H1 (cell line): Measurements from ENCODE around the gene TRAPPC2B. TPM values are rescaled to one million over a fixed set of nuclear protein-coding genes. Genes with fewer than 3 reads are reported as not detected.

Source experiments
- CTCF ChIA-PET: fragments of 300-600 bp; sonication (Branson Sonifier 250); formaldehyde crosslinking; loops from one replicate; lab custom pipeline; 2021; ENCODE audit not compliant: partially characterized antibody; lab: Charles Lee
- POLR2A ChIA-PET: fragments of 300-600 bp; sonication (Branson Sonifier 250); formaldehyde crosslinking; loops from one replicate; lab custom pipeline; 2021; ENCODE audit warnings: inconsistent platforms; ENCODE audit not compliant: partially characterized antibody; lab: Charles Lee
- DNase-seq, 2 experiments: peaks; one replicate each; pipeline versions ENCODE4 v3.0.0 to v3.0.0-alpha.2; 2010 to 2022; ENCODE audit warnings: low spot score in 2 of 2, low read depth in 1 of 2, mixed read lengths in 1 of 2
- FAIRE-seq: peaks from 2 replicates; lab custom pipeline; 2011; peaks lifted over from hg19 to GRCh38; lab: Jason Lieb, UNC
- H2AFZ ChIP-seq: 2 replicates; pipeline ENCODE4 v1.8.1; 2012; ENCODE audit warnings: low read length, inconsistent platforms
- H2AK5ac ChIP-seq: 2 replicates; pipeline ENCODE4 v1.6.1; 2013; ENCODE audit warnings: low read depth, low read length
- H2BK120ac ChIP-seq: replicated peaks from 2 replicates; pipeline ENCODE3; 2013; ENCODE audit warnings: low read depth, low read length, inconsistent platforms
- H2BK12ac ChIP-seq: 2 replicates; pipeline ENCODE4 v1.6.1; 2013; ENCODE audit warnings: low read depth, low read length
- H2BK15ac ChIP-seq: 2 replicates; pipeline ENCODE4 v1.6.1; 2013; ENCODE audit warnings: low read length
- H2BK20ac ChIP-seq: 2 replicates; pipeline ENCODE4 v1.6.1; 2013; ENCODE audit warnings: low read length
- H2BK5ac ChIP-seq: 2 replicates; pipeline ENCODE4 v1.6.1; 2013; ENCODE audit warnings: low read depth, low read length
- H3K14ac ChIP-seq: 2 replicates; pipeline ENCODE4 v1.6.1; 2013; ENCODE audit warnings: inconsistent platforms; ENCODE audit not compliant: insufficient read length
- H3K18ac ChIP-seq: 2 replicates; pipeline ENCODE4 v1.6.1; 2013; ENCODE audit warnings: low read length; ENCODE audit errors: extremely low read depth
- H3K23ac ChIP-seq: 2 replicates; pipeline ENCODE4 v1.6.1; 2013; ENCODE audit warnings: inconsistent platforms; ENCODE audit not compliant: insufficient read length
- H3K23me2 ChIP-seq: 2 replicates; pipeline ENCODE4 v1.6.1; 2013; ENCODE audit warnings: low read depth, low read length
- H3K27ac ChIP-seq: 2 replicates; pipeline ENCODE4 v1.6.1; 2011; ENCODE audit warnings: low read depth, low read length, inconsistent platforms
- H3K27me3 ChIP-seq, 4 experiments: replicated peaks in 1 of 4; 1 replicate in 1 of 4; 2 replicates in 3 of 4; pipeline versions ENCODE4 v1.6.1 to v1.8.1; 2011 to 2013; ENCODE audit warnings: low read length in 3 of 4, mild to moderate bottlenecking in 3 of 4, inconsistent platforms in 2 of 4, mixed read lengths in 2 of 4, moderate library complexity in 1 of 4; ENCODE audit not compliant: control insufficient read depth in 3 of 4, insufficient read depth in 3 of 4; ENCODE audit errors: extremely low read depth in 1 of 4
- H3K36me3 ChIP-seq, 4 experiments: 2 replicates each; pipeline versions ENCODE4 v1.6.1 to v1.8.1; 2011 to 2013; ENCODE audit warnings: mild to moderate bottlenecking in 4 of 4, low read length in 3 of 4, moderate library complexity in 2 of 4, control low read depth in 1 of 4, inconsistent platforms in 1 of 4; ENCODE audit not compliant: insufficient read depth in 4 of 4, control insufficient read depth in 2 of 4
- H3K4ac ChIP-seq: replicated peaks from 2 replicates; pipeline ENCODE3; 2013; ENCODE audit warnings: low read length, low read depth, mixed read lengths, inconsistent platforms; ENCODE audit not compliant: insufficient read length
- H3K4me1 ChIP-seq, 4 experiments: replicated peaks in 1 of 4; 1 replicate in 1 of 4; 2 replicates in 3 of 4; pipeline versions ENCODE4 v1.6.1 to v1.8.1; 2011 to 2013; ENCODE audit warnings: low read length in 3 of 4, inconsistent platforms in 2 of 4, mixed read lengths in 1 of 4; ENCODE audit not compliant: insufficient read depth in 4 of 4, control insufficient read depth in 3 of 4
- H3K4me2 ChIP-seq, 2 experiments: 2 replicates each; pipeline versions ENCODE4 v1.6.1 to v1.8.1; 2011 to 2013; ENCODE audit warnings: low read depth in 2 of 2, low read length in 2 of 2, control low read depth in 1 of 2, inconsistent platforms in 1 of 2, mild to moderate bottlenecking in 1 of 2; ENCODE audit not compliant: insufficient read depth in 1 of 2
- H3K4me3 ChIP-seq, 4 experiments: fragments of 200-600, 300-600 bp in 1 of 4; sonication (generic), shearing (Covaris generic), sonication (Bioruptor Twin) in 1 of 4; 2 replicates each; pipeline versions ENCODE4 v1.5.1 to v1.8.1; 2011 to 2016; ENCODE audit warnings: low read length in 4 of 4, low read depth in 3 of 4, control low read depth in 2 of 4, inconsistent platforms in 2 of 4, mild to moderate bottlenecking in 2 of 4, mixed read lengths in 1 of 4, moderate library complexity in 1 of 4; ENCODE audit not compliant: insufficient read depth in 2 of 4; ENCODE audit errors: extremely low read depth in 1 of 4
- H3K56ac ChIP-seq: replicated peaks from 2 replicates; pipeline ENCODE3; 2013; ENCODE audit warnings: low read depth, mild to moderate bottlenecking, mixed read lengths, low read length, inconsistent platforms; ENCODE audit not compliant: insufficient read length
- H3K79me1 ChIP-seq: 2 replicates; pipeline ENCODE4 v1.6.1; 2013; ENCODE audit warnings: low read depth, low read length, control low read depth
- H3K79me2 ChIP-seq, 2 experiments: 2 replicates each; pipeline versions ENCODE4 v1.6.1 to v1.8.1; 2012 to 2013; ENCODE audit warnings: low read length in 2 of 2, mild to moderate bottlenecking in 2 of 2, inconsistent platforms in 1 of 2; ENCODE audit not compliant: insufficient read depth in 2 of 2, control insufficient read depth in 1 of 2
- H3K9ac ChIP-seq, 4 experiments: replicated peaks in 1 of 4; 1 replicate in 1 of 4; 2 replicates in 3 of 4; pipeline versions ENCODE4 v1.6.1 to v1.8.1; 2011 to 2013; ENCODE audit warnings: low read depth in 3 of 4, low read length in 3 of 4, control low read depth in 2 of 4, mild to moderate bottlenecking in 2 of 4, moderate library complexity in 2 of 4, inconsistent platforms in 1 of 4; ENCODE audit errors: extremely low read depth in 1 of 4
- H3K9me3 ChIP-seq, 2 experiments: 2 replicates each; pipeline versions ENCODE4 v1.6.1 to v1.8.1; 2012 to 2013; ENCODE audit warnings: mild to moderate bottlenecking in 2 of 2, moderate library complexity in 2 of 2, control low read depth in 1 of 2, inconsistent platforms in 1 of 2, low read depth in 1 of 2, low read length in 1 of 2, mixed read lengths in 1 of 2; ENCODE audit not compliant: insufficient read depth in 2 of 2
- H4K20me1 ChIP-seq, 2 experiments: replicated peaks in 1 of 2; 2 replicates each; pipeline versions ENCODE3 to v1.8.1; 2011 to 2013; ENCODE audit warnings: inconsistent platforms in 2 of 2, low read length in 2 of 2, mild to moderate bottlenecking in 1 of 2; ENCODE audit not compliant: insufficient read depth in 2 of 2, control insufficient read depth in 1 of 2
- H4K5ac ChIP-seq: 2 replicates; pipeline ENCODE4 v1.6.1; 2013; ENCODE audit warnings: low read length, low read depth, mixed read lengths, inconsistent platforms; ENCODE audit not compliant: insufficient read length
- H4K8ac ChIP-seq: 2 replicates; pipeline ENCODE4 v1.8.0; 2013; ENCODE audit warnings: mild to moderate bottlenecking, moderate library complexity, low read length, inconsistent platforms; ENCODE audit not compliant: insufficient read depth; ENCODE audit errors: extremely low read depth
- H4K91ac ChIP-seq: replicated peaks from 2 replicates; pipeline ENCODE3; 2013; ENCODE audit warnings: low read length, mixed read lengths, inconsistent platforms; ENCODE audit not compliant: insufficient read length
- BCL11A ChIP-seq, 2 experiments: IDR thresholded peaks; one replicate each; pipeline ENCODE4 v1.6.1; 2011; ENCODE audit warnings: low read depth in 2 of 2, low read length in 2 of 2, mild to moderate bottlenecking in 2 of 2
- GTF2F1 ChIP-seq: IDR thresholded peaks from 2 replicates; pipeline ENCODE4 v1.6.1; 2012; ENCODE audit warnings: low read depth, low read length, improper control_type of control experiment, borderline replicate concordance
- HDAC6 ChIP-seq: IDR thresholded peaks from one replicate; pipeline ENCODE4 v1.7.1; 2012; ENCODE audit warnings: low read depth, mild to moderate bottlenecking, inconsistent platforms, low read length, moderate library complexity
- NRF1 ChIP-seq: IDR thresholded peaks from 2 replicates; pipeline ENCODE4 v1.6.1; 2011; ENCODE audit warnings: mild to moderate bottlenecking, low read depth, low read length, improper control_type of control experiment
- PHF8 ChIP-seq: fragments of 200-600 bp; sonication (generic); conservative IDR thresholded peaks from 2 replicates; pipeline ENCODE4 v1.7.1; 2012; ENCODE audit warnings: low read depth, mild to moderate bottlenecking, inconsistent platforms, low read length, moderate library complexity
- RXRA ChIP-seq: IDR thresholded peaks from 2 replicates; pipeline ENCODE4 v1.6.1; 2011; ENCODE audit warnings: low read depth, mild to moderate bottlenecking, low read length, moderate library complexity; ENCODE audit not compliant: insufficient read depth
- SIN3A ChIP-seq, 2 experiments: IDR thresholded peaks in 1 of 2; conservative IDR thresholded peaks in 1 of 2; 2 replicates each; pipeline ENCODE4 v1.6.1; 2011 to 2012; ENCODE audit warnings: low read length in 2 of 2, improper control_type of control experiment in 1 of 2, low read depth in 1 of 2, mild to moderate bottlenecking in 1 of 2
- SUZ12 ChIP-seq: fragments of 200-600 bp; sonication (generic); IDR thresholded peaks from 2 replicates; pipeline ENCODE4 v1.6.1; 2012; ENCODE audit warnings: mild to moderate bottlenecking, inconsistent platforms, low read length, moderate library complexity, mixed read lengths
- TEAD4 ChIP-seq: IDR thresholded peaks from 2 replicates; pipeline ENCODE4 v1.6.1; 2012; ENCODE audit warnings: low read depth, low read length, inconsistent platforms, mixed read lengths
- WGBS, 2 experiments: shearing (Covaris generic) in 1 of 2; methylation state at CpG; one replicate each; pipeline versions ENCODE4 v1.1.6 to v1.1.7; 2013 to 2015; ENCODE audit warnings: low lambda C conversion rate in 2 of 2, mixed read lengths in 2 of 2, inconsistent platforms in 1 of 2, low coverage in 1 of 2, missing lambda C conversion rate in 1 of 2; ENCODE audit not compliant: insufficient replicate concordance in 2 of 2, insufficient coverage in 1 of 2, insufficient read length in 1 of 2; ENCODE audit errors: extremely low coverage in 1 of 2, missing lambda C conversion rate in 1 of 2; 5-methylcytosine and 5-hydroxymethylcytosine counted together
- polyA plus RNA-seq, 7 experiments: library from polyadenylated mRNA; depleted of rRNA in 3 of 7; stranded (reverse) in 5 of 7; unstranded in 2 of 7; fragments of >200 nt in 5 of 7; fragments of 200-250 nt in 2 of 7; gene quantifications; 1 replicate in 5 of 7; 2 replicates in 1 of 7; 4 replicates in 1 of 7; pipeline versions ENCODE4 v1.2.1 to v1.2.3, GENCODE V29; 2011 to 2013; ENCODE audit warnings: missing spikeins in 2 of 7, mixed read lengths in 2 of 7
- total RNA-seq: library from RNA; stranded (reverse); fragmentation: NEBNext Ultra II Directional; extraction: Animal tissue kit (Norgen Biotek cat#: 25700); gene quantifications from 2 replicates; pipeline ENCODE4 v1.2.1, GENCODE V29; 2021
- TF ChIP-seq, protein P1 (sequence below): IDR thresholded peaks from 2 replicates; pipeline ENCODE4 v1.6.1; 2012; ENCODE audit warnings: inconsistent platforms
- TF ChIP-seq, protein P2 (sequence below), 3 experiments: IDR thresholded peaks; 1 replicate in 2 of 3; 2 replicates in 1 of 3; pipeline versions ENCODE4 v1.5.1 to v1.6.1; 2011; ENCODE audit warnings: low read length in 3 of 3, mild to moderate bottlenecking in 3 of 3, inconsistent platforms in 2 of 3, low read depth in 1 of 3, moderate library complexity in 1 of 3; ENCODE audit not compliant: insufficient read depth in 1 of 3; ENCODE audit errors: control extremely low read depth in 1 of 3

The TRAPPC2B gene
- total and polyA plus RNA-seq, 2 of the 8 experiments (the other 6 are each of a cell fraction or from before 2014, with no cell fraction given): 8.7 to 28.3 TPM

GRCh38 chr19:57355916-57356315 lies 7.4 kb upstream of the TRAPPC2B start:
- Histone ChIP-seq H3K27ac (no peak overlapping the region), H3K23me2 (peaks cover 12% of the 10 kb centered on the region; the same call in 1 of the 2 replicates), H3K23ac (no peak overlapping the region), H3K4me1 (peaks cover 0 to 4% (median 4%) of the 10 kb centered on the region in 4 experiments; a peak in 5 of 7 replicates), H4K8ac (no peak overlapping the region), H3K4me2 (no peak overlapping the region), H3K79me1 (peaks cover 14% of the 10 kb centered on the region), H4K91ac (no peak overlapping the region), H3K14ac (no peak overlapping the region), H2BK15ac (no peak overlapping the region), H3K27me3 (no peaks in the 10 kb centered on the region), H3K9ac (no peak overlapping the region), H2BK20ac (no peak overlapping the region), H2AK5ac (no peak overlapping the region), H2BK5ac (no peak overlapping the region), H2BK12ac (no peak overlapping the region), H2BK120ac (no peak overlapping the region), H3K9me3 (no peaks in the 10 kb centered on the region), H3K56ac (no peak overlapping the region), H3K36me3 (peaks cover 9 to 35% (median 32%) of the 10 kb centered on the region in 4 experiments), H3K18ac (no peak overlapping the region), H3K4ac (no peak overlapping the region), H4K5ac (no peak overlapping the region), H4K20me1 (peaks cover 0 to 3% of the 10 kb centered on the region in 2 experiments), H2AFZ (no peak overlapping the region), H3K4me3 (no peak overlapping the region), H3K79me2 (peaks cover 6 to 29% of the 10 kb centered on the region in 2 experiments; a peak in 3 of 4 replicates)
- POLR2A ChIA-PET: interaction anchor here (0.6 to 0.9 kb wide), 2 partner anchors 28 to 35 kb away, joined by 3 to 4 read pairs; no protein-coding TSS in a partner anchor
- CTCF ChIA-PET: no interaction called here
- FAIRE-seq: no peak
- DNase-seq: no peak
- WGBS, 2 experiments: 88% methylated on average over 4 of the region's 4 CpGs; no CpG with 5 or more reads in 1 of the 2 experiments
- TF ChIP-seq, protein P1, sequence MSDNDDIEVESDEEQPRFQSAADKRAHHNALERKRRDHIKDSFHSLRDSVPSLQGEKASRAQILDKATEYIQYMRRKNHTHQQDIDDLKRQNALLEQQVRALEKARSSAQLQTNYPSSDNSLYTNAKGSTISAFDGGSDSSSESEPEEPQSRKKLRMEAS: no peak
- TF ChIP-seq GTF2F1 (no peak), BCL11A (IDR thresholded peaks at IDR 0.05; ENCODE audit: low read depth in 2 of 2, low read length in 2 of 2) (no peak), SUZ12 (no peak), PHF8 (no peak), RXRA (no peak), SIN3A (conservative IDR thresholded peaks at IDR 0.05 in 1 of 2, IDR thresholded peaks at IDR 0.05 in 1 of 2; ENCODE audit: low read depth in 1 of 2, low read length in 2 of 2) (no peak), TEAD4 (no peak), NRF1 (no peak), HDAC6 (no peak)
- TF ChIP-seq, protein P2, sequence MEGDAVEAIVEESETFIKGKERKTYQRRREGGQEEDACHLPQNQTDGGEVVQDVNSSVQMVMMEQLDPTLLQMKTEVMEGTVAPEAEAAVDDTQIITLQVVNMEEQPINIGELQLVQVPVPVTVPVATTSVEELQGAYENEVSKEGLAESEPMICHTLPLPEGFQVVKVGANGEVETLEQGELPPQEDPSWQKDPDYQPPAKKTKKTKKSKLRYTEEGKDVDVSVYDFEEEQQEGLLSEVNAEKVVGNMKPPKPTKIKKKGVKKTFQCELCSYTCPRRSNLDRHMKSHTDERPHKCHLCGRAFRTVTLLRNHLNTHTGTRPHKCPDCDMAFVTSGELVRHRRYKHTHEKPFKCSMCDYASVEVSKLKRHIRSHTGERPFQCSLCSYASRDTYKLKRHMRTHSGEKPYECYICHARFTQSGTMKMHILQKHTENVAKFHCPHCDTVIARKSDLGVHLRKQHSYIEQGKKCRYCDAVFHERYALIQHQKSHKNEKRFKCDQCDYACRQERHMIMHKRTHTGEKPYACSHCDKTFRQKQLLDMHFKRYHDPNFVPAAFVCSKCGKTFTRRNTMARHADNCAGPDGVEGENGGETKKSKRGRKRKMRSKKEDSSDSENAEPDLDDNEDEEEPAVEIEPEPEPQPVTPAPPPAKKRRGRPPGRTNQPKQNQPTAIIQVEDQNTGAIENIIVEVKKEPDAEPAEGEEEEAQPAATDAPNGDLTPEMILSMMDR (IDR thresholded peaks at IDR 0.05; ENCODE audit: control extremely low read depth in 1 of 3, insufficient read depth in 1 of 3, low read depth in 1 of 3, low read length in 3 of 3): no peak
